ENCODE measurements around the gene RFX7. TPM values are rescaled to one million over a fixed set of nuclear protein-coding genes. Genes with fewer than 3 reads are reported as not detected.

Gene RFX7
- total RNA-seq (2021; ENCODE audit: unreplicated experiment), result 18.1 TPM
- polyA plus RNA-seq (2012), result 7.4 and 7.8 TPM in 2 replicates
- percentile 84 among the genes with signal in this experiment for Bru-seq, nascent RNA
- BruChase-seq, experiment 1, labeled RNA remaining after a 6-hour chase, result percentile 71 among the genes with signal in this experiment
- BruChase-seq, experiment 2, labeled RNA remaining after a 2-hour chase, result percentile 77 among the genes with signal in this experiment
- long read RNA-seq, partial matches to known transcripts, result 0 of 11 reads
- long read RNA-seq, other reads (novel, unspliced or antisense), result 11 of 11 reads

GRCh38 chr15:56243163-56244037, at the start of gene RFX7:
Gene RFX7, minus strand, starts transcription at chr15:56243879. Its CDS starts 594 bp downstream, at chr15:56243285.
- H3K4me1 ChIP-seq (ENCODE audit: control insufficient read depth in 1 of 2, insufficient read depth in 2 of 2, low read length in 2 of 2), result peaks cover 9 to 28% of the 10 kb centered on the region in 2 experiments
- intact Hi-C loops (cut with micrococcal nuclease), result loop anchor here (10.0 kb wide), 1 partner anchor 249 kb away; the partner anchor contains the start of gene NEDD4
- H3K27me3 ChIP-seq (ENCODE audit: insufficient read depth, low read length), result no peaks in the 10 kb centered on the region
- peak within 1 kb of the TSS; percentile 89 for H3K4me2 ChIP-seq (ENCODE audit: low read length)
- DNase-seq (ENCODE audit: low read depth, low spot score), result no peak
- ChIA-PET RAD21 (ENCODE audit: low non-redundant PET in 1 of 2, low total read pairs in 2 of 2, uncharacterized antibody in 2 of 2, unreplicated experiment in 2 of 2) (interaction anchor here in 1 of 2 experiments (0.7 kb wide), 1 partner anchor 100 kb away, joined by 6 read pairs; no protein-coding TSS in a partner anchor), CTCF (no interaction called here), POLR2A (no interaction called here)
- H3K9me2 ChIP-seq (ENCODE audit: insufficient read depth), result no peaks in the 10 kb centered on the region
- H3K27ac ChIP-seq (ENCODE audit: low read depth, low read length), result peak within 1 kb of the TSS; percentile 65
- no TSS peak for BruUV-seq (replicated peaks)
- H2AFZ ChIP-seq (ENCODE audit: low read depth, low read length, poor library complexity, severe bottlenecking), result peak within 1 kb of the TSS; percentile 62
- TF ChIP-seq POLR2A (IDR thresholded peaks at IDR 0.05; ENCODE audit: borderline replicate concordance, extremely low read depth, insufficient read depth, insufficient read length) (peak; percentile 18), SIN3A (IDR thresholded peaks at IDR 0.05; ENCODE audit: low read depth) (no peak), YY1 (IDR thresholded peaks at IDR 0.05; ENCODE audit: extremely low read depth, insufficient replicate concordance, low read depth, low read length) (no peak), ZFX (IDR thresholded peaks at IDR 0.05) (peak; percentile 81)
- H3K9ac ChIP-seq (ENCODE audit: low read length), result peak within 1 kb of the TSS; percentile 71
- peak; percentile 83 for ATAC-seq
- H4K20me1 ChIP-seq (ENCODE audit: insufficient read depth), result no peaks in the 10 kb centered on the region
- H3K36me3 ChIP-seq (ENCODE audit: control insufficient read depth in 1 of 2, insufficient read depth in 2 of 2, low read length in 2 of 2), result no peaks in the 10 kb centered on the region
- no peaks in the 10 kb centered on the region for H3K9me3 ChIP-seq (ENCODE audit: control insufficient read depth in 1 of 2, insufficient read depth in 1 of 2, low read depth in 1 of 2, low read length in 2 of 2)
- H3K4me3 ChIP-seq (replicated peaks in 1 of 2; ENCODE audit: low read depth in 1 of 2, low read length in 2 of 2), result peak within 1 kb of the TSS; percentile 57 to 72
- peaks cover 40% of the 10 kb centered on the region for H3K79me2 ChIP-seq (ENCODE audit: insufficient read depth, low read length)

- intact Hi-C loops (cut with micrococcal nuclease), result loop anchor here (10.0 kb wide), 1 partner anchor 52 kb away; no protein-coding TSS in a partner anchor
- BruUV-seq (replicated peaks), result no TSS peak
- TF ChIP-seq RAD21 (IDR thresholded peaks at IDR 0.05; ENCODE audit: low read depth) (no peak), ATF3 (IDR thresholded peaks at IDR 0.05) (no peak), POLR2AphosphoS5 (IDR thresholded peaks at IDR 0.05; ENCODE audit: low read depth, low read length) (no peak), CTCF (IDR thresholded peaks at IDR 0.05 in 2 of 3, conservative IDR thresholded peaks at IDR 0.05 in 1 of 3; ENCODE audit: borderline replicate concordance in 1 of 3, insufficient read depth in 1 of 3, low read depth in 2 of 3, low read length in 2 of 3) (no peak), ZNF274 (IDR thresholded peaks at IDR 0.05; ENCODE audit: low read depth, low read length) (no peak), SRF (IDR thresholded peaks at IDR 0.05; ENCODE audit: low read depth) (no peak), CBX3 (IDR thresholded peaks at IDR 0.05; ENCODE audit: low read depth) (no peak), JUND (IDR thresholded peaks at IDR 0.05) (no peak), CEBPB (IDR thresholded peaks at IDR 0.05; ENCODE audit: low read depth) (no peak)
These were observed 49.1 kb upstream of the RFX7 start for GRCh38 chr15:56292546-56293316.

More at GRCh38 chr15:56292546-56293316, 49.1 kb upstream of the RFX7 start:
- H3K27ac ChIP-seq (ENCODE audit: low read depth, low read length), result no peak overlapping the region
- H2AFZ ChIP-seq (ENCODE audit: low read depth, low read length, poor library complexity, severe bottlenecking), result no peak overlapping the region
- H3K4me1 ChIP-seq (ENCODE audit: control insufficient read depth in 1 of 2, insufficient read depth in 2 of 2, low read length in 2 of 2), result no peaks in the 10 kb centered on the region
- no peaks in the 10 kb centered on the region for H3K27me3 ChIP-seq (ENCODE audit: insufficient read depth, low read length)
- DNase-seq (ENCODE audit: low read depth, low spot score) (no peak), ATAC-seq (no peak)
- no peak overlapping the region for H3K4me2 ChIP-seq (ENCODE audit: low read length)
- no peaks in the 10 kb centered on the region for H3K9me2 ChIP-seq (ENCODE audit: insufficient read depth)
- H3K36me3 ChIP-seq (ENCODE audit: control insufficient read depth in 1 of 2, insufficient read depth in 2 of 2, low read length in 2 of 2), result no peaks in the 10 kb centered on the region
- H3K9me3 ChIP-seq (ENCODE audit: control insufficient read depth in 1 of 2, insufficient read depth in 1 of 2, low read depth in 1 of 2, low read length in 2 of 2), result no peaks in the 10 kb centered on the region
- no peak overlapping the region for H3K4me3 ChIP-seq (replicated peaks in 1 of 2; ENCODE audit: low read depth in 1 of 2, low read length in 2 of 2)
- ChIA-PET RAD21 (ENCODE audit: low non-redundant PET in 1 of 2, low total read pairs in 2 of 2, uncharacterized antibody in 2 of 2, unreplicated experiment in 2 of 2) (no interaction called here), POLR2A (no interaction called here), CTCF (interaction anchor here (1.0 kb wide), 1 partner anchor 44 kb away, joined by 3 read pairs; no protein-coding TSS in a partner anchor)
- H4K20me1 ChIP-seq (ENCODE audit: insufficient read depth), result no peaks in the 10 kb centered on the region
- no peak overlapping the region for H3K9ac ChIP-seq (ENCODE audit: low read length)
- H3K79me2 ChIP-seq (ENCODE audit: insufficient read depth, low read length), result no peaks in the 10 kb centered on the region
